RPMI8226 (cell line): ENCODE measurements around the gene VSIG2.
"Not testable (repeated sequence)": the region's sequence is repeated elsewhere in the genome, so short reads cannot be mapped to it uniquely, and the experiment has no call there.

Experiments
- DNase-seq: peaks from one replicate; pipeline ENCODE4 v3.0.0-alpha.2; 2015

The VSIG2 gene, protein sequence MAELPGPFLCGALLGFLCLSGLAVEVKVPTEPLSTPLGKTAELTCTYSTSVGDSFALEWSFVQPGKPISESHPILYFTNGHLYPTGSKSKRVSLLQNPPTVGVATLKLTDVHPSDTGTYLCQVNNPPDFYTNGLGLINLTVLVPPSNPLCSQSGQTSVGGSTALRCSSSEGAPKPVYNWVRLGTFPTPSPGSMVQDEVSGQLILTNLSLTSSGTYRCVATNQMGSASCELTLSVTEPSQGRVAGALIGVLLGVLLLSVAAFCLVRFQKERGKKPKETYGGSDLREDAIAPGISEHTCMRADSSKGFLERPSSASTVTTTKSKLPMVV

DNA sequence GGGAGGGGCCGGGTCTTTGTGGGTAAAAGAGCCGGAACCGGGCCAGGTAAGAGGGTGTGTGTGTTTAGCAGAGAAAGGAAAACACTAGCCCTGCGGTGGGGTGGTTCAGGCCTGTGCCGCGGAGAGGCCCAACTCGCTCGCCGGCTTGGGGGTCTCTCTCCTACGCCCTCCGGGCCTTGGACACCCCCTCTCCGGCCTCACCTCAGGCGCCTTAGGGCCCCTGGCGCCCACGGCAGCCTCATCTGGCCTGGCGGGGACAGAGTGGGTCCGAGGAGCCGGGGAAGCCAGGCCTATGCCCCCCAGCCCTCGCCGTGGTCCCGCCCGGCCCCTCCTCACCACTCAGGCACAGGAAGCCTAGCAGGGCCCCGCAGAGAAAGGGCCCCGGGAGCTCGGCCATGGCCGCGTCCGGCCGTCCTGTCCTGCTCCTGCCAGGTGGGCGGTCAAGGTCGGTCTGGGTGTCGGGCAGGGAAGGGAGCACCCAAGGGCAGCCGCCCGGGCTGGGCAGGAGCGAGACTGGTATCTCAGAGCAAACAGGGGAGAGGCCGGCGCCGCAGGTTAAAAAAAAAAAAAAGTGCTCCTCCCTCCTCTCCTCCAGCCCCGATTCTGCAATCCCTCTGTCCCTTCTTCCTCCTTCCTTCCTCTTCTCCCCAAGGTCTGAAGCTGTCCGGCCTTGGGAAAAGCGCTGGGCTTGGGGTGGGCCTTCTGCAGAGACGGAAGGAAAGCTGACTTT is at the start of gene VSIG2:
Gene VSIG2 (minus strand): TSS at position 515 of the 730 bp plus-strand sequence. CDS start 118 bp downstream, at position 397.
- no peak for DNase-seq

DNA sequence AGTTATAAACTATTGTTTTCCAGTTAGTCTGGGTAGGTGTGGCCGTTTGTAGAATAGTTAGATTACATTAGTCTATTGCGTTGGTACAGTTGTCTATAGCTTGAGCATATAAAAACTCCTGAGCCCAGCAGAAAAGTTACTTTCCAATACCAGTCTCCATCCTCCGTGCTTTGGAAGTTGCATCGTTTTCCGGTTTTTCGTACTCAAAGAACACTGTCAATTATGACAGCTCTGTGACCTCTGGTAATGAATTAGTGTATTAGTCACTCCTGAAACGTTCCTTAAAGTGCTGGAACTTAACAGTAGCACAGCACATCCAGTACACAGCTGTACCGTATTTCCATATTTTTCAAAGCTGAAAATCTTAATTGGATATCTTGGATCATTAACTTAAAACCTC is 49.0 kb upstream of the VSIG2 start:
- no peak for DNase-seq

DNA sequence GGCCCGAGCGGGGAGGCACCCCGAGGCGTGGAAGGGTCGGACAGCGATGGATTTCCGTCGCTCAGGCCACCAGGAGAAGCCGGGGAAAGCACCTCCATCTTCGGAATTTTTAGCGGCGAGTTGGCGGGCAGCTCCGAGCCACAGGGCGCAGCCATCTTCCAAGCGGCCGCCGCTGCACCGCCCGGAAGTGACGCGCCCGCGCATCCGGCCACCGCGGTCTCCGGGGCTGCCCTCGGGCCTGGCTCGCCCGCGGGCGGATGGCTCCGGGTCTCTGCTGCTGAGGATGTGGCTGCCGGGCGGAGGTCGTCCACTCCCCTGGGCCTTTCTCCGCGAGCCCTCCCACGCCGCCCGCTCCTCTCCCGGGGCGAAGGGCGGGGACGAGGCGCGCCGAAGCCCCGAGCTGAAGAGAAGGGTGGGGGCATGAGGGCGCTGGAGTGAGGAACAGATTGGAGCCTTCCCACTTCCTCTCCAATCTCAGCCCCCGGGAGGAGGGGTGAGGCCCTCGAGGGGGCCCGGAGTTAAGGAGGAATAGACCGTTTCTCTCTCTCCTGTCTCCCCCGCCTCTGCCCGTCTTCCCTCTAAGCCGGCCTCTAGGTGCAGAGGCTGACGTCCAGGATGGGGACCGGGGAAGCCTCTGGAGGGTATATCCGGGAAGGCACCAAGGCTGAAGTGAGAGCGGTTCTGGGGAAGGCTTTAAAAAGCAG is 48.3 kb upstream of the VSIG2 start, which contains the start of gene MSANTD2:
Gene MSANTD2 (minus strand): TSS at position 181 of the 704 bp plus-strand sequence. CDS start 26 bp downstream, at position 155.
- DNase-seq: peak; percentile 70

DNA sequence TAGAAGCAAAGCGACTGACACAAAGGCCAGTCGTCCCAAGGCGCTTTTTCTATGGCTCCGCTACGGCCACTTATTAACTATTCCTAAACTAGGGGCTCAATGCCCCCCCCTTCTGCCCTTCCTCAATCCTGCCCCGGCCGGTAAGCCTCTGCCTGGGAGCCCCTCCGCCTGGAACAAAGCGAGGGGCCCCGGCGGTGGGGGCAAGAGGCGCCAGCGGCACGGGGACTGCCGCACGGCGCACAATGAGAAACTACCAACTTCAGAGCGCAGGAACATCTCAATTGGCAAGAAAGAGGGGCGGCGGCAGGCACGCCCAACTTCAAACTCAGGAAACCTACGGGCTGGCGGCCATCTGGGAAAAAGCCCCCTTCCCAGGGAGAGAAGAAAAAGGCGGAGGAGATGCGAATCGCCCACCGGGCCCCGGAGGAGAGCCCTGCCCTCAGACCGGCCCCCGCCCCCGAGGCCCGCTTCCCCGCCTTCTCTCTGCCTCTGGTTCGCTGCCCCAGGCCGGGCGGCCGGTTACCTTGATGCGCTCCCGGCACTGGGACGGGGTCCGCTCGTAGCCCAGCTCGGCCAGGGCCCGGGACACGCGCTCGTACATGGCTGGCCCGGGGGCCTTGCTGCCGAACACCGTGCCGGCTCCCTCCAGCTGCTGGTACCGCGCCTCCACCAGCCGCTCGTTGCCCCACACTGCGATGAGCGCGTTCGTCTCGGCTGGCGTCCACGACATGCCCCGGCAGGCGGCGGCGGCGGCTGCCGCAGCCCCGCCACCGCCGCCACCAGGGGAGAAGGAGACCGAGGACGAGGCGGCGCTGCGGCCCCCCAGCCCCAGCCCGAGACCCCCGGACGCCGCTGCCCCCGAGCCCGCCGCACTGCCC is 47.5 kb upstream of the VSIG2 start:
- peak; percentile 37 for DNase-seq

DNA sequence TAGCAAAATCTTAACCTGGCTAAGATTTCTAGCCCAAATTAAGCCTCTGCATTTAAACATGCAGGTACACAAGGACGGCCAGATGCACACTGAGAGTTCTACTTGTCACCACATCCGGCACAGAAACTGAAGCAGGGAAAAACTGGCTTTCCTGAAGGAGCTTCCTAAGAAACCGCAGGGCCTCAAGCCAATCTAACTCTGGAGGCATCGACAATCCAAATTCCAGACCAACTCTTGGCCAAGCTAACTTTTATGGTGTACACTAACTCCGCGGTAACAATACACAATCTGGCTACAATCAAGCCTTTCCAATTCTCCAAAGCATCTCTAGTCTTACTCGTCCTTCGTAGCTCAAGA is 46.9 kb upstream of the VSIG2 start:
- DNase-seq: peak; percentile 34

DNA sequence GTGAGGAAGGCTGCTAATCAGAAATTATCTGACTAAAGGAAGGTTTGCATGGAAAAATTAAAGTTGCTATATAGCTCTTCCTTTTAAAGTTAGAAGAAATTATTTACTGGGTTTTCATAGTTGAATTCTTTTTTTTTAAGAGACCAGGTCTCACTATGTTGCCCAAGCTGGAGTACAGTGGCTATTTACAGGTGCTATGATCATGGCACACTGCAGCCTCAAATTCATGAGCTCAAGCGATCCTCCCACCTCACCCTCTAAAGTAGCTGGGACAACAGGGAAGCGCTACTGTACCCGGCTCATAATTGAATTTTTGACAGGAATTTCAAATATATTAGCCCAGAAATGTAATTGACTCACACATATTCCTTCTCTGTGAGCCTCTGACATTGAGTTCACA is 44.3 kb upstream of the VSIG2 start:
- DNase-seq: no peak

DNA sequence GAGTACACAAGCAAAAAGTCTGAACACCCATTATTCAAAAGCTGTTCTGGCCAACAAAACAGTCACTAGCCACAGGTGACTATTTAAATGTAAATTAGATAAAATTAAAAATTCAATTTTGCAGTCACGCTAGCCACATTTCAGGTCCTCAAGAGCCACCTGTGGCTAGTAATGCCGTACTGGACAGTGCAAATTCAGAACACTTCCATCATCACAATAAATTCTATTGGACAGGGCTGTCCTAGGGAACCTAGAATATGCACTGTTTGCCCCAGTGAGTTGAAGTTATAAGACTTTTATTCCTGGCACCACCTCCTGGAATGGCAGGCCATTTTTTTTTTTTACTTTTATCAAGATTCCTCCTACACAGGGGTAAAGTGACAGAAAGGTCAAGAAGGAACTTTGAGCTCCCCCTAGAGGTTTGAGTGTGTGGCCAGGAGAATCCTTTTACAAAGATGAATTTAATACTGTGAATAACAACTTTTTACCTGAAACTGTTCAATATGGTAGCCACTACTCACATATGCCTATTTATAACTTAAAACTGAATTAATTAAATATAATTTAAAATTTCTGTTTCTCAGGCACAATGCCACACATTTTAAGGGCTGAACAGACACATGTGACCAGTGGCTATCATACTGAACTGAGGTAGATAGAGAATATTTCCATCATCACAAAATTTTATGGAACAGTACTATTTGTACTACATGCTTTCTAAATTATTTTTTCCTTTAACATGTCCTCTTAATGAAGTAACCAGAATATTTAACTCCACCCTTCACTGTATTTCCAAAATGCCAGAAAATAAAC is 41.6 kb upstream of the VSIG2 start:
- DNase-seq: peak; percentile 67

DNA sequence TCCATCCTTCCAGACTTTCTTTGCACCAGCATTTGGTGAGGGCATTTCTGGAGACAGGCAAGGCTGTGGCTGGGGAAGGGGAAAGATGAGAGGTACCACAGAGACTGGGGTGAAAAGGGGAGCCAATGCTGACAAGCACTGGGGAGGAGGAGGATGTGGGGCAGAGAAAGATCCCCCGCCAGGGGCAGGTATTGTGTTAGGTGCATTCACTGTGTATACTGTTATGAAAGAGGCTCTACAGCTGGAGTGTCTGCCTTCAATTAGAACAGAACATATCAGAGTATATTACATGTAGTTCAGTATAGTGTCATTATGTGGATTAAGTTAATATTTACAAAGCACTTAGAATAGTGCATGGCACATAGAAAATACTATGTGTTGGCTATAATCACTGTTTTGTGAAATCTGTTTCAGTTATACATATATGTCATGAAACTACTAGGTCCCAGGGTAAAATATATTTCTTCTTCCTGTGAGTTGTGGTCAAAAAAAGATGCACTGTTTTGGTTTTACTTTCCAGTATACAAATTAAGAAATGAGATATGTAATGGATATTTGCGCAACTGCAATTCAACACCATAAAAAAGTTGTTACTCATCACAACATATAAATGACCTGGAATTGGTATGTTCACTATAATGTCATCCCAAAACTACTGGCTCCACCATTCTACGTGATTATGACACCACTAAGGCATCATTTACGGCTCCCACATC is 39.7 kb upstream of the VSIG2 start:
- DNase-seq: no peak

DNA sequence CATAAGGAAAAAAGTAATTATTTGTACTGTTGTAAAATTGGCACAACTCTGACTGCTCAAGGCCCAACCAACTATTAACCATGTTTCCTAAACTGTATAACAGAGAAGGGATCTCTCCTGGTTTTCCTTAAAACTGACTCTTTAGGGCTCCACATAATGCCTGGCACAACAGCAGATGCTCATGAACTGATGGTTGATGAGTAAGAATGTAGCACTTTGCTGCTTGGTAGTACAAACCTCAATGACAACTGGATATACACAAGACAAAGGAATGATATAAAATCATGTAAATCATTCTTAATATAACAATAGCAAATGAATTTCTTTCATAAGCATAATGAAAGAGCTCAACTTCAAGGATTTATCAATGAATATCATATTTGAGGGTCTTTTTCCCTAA is 36.5 kb upstream of the VSIG2 start:
- no peak for DNase-seq

DNA sequence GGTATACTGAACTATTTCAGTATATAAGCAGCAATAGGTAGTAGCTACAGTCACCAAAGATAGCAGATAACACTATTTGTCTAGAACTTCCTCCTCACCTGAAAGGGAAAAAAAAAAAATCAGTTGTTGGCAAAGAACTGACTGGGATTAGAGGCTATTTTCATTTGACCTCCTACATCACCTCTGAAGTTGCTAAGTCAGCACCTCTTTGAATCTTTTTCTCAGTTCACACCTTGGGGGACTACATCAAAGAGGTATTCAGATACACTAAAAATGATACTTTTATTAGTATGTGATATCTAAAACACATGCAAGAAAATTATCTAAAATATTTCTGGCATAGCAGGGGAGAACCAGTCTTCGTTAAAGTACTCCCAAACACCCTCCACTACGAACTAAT is 32.0 kb upstream of the VSIG2 start:
- DNase-seq: peak; percentile 11

DNA sequence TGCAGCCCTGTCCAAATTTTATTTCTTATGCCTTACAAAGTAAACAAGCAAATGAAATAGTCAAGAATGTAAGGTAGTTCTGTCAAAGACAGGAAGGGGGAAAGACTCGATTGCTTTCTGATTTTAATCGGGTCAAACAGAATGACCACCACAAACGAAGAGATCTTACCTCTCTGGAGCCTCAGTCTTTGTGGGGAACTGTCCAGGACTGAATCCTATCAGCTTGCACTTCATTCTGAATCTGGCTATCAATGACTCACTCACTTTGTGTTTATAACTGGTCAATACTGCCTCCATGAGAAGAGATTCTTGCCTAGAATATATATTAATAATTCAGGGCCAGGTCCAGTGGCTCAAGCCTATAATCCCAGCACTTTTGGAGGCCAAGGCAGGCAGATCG is 30.9 kb upstream of the VSIG2 start:
- DNase-seq: no peak

DNA sequence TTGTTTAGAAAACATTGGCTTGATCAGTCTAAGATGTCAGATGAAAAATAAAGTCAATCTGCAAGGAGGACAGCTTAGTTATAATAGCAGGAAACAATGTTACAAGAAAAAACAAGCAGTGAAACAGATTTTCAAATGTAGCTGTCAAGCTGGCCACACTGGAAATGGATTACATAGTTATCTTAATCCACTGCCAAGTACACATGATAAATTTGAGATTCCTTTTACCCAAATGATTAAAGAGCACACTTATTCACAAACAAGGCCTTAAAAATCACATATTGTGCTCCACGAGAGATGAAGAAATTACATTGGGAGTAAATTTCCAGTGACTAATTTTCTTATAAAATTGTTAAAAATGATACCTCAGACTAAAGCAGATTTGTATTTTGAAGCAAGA is 27.5 kb upstream of the VSIG2 start:
- no peak for DNase-seq

DNA sequence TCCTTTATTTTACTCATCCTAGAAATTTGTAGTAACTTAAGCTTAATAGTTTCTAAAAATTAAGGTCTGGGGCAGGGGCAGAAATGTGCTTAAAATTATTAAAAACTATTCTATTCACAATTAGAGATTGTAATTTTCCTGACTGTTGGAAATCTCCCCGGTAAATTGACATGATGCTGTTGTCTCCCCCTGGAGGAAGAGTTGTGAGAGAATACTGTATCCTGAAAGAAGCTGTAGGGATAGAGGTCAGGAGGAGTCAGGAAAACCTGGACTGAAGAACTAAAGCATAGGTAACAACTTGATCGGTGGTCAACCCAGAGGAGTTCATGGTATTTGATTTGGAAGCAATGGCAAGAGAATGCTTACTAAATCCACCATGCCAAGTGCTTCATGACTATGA is 26.2 kb upstream of the VSIG2 start:
- no peak for DNase-seq

DNA sequence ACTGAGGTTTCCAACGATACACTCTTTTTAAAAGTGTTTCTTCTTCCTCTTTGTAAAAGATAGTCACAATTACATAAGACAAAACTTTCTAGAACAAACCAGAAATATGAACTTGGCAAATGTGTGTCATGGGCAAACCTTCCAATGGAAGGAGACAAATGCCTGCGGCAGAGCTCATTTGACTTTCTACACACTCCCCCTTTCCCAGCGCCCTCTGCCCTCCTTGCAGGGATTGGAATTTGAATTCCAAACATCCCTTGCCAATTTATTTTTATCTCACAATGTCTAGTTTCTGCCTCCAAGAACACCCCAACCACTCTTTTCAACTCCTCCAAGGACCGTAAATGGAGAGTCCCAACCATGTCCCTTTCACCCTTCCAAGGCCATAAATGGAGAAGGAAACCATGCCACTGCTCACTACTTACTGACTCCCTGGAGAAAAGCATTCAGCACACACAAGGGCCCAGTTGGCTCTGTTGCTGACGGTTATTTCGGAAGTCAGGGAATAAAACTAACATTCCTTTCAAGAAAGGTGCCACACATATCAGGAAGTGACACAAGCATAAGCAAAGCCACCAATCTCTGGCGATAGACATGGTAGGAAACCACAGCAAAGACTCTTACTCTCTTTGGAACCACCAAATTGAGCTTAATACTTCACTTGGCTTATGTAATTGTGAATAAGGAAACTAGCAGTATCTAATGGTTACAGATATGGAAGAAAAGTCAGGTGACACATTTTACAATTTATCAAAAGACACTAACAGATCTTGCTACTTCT is 25.0 kb upstream of the VSIG2 start:
- DNase-seq: no peak

DNA sequence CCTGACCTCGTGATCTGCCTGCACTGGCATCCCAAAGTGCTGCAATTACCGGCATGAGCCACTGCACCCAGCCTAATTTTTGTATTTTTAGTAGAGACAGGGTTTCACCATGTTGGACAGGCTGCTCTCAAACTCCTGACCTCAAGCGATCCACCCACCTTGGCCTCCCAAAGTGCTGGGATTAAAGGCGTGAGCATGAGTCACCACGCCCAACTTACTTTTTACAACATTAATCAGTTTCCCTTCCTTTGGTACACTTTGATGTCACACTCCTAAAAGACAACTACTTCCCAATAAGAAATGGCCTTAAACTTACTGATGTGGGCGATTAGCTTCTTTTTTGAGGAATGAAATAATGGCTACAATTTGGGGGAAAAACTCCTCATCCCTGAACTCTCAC is 18.9 kb upstream of the VSIG2 start:
- not testable (repeated sequence) for DNase-seq

DNA sequence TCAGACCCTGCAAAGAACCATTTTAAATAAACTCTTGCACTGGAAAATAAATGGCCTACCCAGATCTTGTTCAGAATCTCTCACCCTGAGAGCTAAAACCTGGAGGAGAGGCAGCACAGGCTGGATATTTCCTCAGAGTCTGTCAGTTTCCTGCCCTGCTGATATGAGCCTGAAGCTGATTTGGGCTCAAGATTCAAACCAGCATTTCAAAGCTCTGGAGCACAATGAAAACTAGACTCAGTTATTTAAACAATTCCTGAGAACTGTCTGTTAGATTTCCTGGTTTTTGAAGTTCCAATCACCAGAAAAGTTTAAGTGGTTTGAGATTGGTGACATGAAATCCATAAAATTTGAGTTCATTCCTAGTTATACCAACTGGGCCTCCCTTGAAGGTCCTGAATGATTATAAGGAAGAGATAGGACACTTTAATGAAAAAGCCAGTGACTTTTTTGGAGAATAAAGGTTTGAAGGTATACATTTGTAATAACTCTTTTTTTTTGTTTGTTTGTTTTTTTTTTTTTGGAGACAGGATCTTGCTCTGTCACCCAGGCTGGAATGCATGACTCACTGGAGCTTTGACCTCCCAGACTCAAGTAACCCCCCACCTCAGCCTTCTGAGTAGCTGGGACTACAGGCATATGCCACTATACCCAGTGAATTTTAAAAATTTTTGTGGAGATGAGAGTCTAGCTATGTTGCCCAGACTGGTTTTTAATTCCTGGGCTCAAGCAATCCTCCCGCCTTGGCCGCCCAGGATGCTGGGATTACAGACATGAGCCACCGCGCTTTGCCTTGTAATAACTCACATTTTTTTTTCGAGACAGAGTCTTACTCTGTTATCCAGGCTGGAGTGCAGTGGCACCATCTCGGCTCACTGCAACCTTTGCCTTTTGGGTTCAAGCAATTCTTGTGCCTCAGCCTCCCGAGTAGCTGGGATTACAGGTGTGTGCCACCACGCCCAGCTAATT is 18.0 kb upstream of the VSIG2 start:
- no peak for DNase-seq

DNA sequence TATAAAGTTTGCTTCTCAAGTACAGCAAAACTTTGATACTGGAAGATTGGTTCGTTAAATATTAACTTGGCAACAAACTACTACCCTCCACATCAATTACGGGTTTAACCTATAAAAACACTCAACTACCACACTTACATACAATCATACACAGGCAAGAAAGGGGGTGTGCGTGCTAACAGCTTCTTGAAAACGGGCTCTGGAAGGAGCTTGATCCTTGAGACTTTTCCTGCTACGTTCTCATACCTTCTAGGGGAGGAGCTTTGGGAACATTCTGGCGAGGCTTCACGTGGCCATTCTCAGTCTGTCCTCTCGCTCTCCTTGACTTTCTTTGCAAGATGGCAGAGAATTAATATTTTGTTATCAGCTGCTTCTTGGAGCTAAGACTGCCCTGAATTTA is 16.9 kb upstream of the VSIG2 start:
- no peak for DNase-seq

DNA sequence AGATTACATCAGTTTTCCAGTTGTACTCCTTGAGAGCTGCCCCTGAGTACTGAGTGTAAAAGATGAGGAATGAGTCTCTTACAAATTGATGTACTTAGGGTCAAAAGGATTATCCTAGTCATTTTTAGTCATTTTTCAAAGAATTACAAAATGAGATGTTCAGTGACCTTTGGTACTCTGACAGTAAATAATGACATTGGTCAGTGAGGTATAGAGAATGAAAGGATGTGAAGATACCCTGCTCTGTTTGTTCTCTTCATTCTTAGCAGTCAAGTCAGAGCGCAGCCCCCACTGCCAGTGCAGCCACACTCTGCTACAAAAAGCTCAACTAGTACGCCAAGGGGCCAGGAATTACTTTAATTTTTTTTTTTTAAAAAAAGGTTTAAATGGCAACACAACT is 14.1 kb upstream of the VSIG2 start:
- DNase-seq: no peak
